Kasumi-1 (cell line): ENCODE results near the gene CFAP100.

Source experiments
- DNase-seq, 2 experiments: peaks; one replicate each; lab custom pipeline; 2025; lab: John Stamatoyannopoulos, UW

CFAP100 gene

DNA sequence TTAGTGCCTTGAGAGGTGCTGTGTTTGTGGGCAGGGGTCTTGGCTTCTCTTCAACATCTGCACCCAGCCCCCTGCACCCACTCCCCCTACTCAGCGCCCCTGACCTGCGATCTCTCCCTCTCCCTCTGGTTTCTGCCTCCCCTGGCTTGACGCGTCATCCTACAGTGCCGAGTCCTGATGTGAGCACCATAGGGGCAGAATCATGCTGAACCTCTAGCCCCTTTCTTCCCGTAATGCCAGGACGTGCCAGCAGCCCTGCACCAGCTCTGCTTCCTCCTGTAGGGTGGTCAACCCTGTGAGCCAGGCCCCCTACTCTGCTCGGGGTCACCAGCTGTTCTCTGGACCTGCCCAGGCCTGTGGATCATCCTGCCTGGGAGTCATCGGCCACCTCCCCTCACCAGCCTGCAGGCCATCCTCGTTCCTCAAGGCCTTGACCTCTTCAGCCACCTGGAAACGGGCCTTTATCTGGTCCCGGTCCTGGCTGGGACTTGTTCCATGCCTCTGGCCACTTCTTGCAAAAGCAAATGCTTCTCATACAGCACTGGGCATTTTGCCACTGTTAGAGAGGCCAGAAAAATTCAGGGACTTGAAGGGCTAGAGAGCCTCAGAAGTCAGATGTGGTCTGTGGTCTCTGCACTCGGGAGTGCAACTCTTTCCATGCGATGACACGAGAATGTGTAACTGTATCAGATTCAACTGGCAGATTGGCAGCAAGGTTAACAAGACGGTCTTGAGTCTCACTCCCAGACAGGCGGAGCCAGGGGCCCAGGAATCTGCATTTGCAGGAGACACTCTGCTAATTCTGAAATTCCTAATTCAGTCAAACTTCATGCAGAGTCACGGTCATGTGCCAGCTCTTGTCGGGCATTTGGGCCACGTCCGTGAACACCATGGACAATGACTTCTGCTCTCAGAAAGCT is 20.8 kb upstream of the CFAP100 start:
- DNase-seq = no peak

DNA sequence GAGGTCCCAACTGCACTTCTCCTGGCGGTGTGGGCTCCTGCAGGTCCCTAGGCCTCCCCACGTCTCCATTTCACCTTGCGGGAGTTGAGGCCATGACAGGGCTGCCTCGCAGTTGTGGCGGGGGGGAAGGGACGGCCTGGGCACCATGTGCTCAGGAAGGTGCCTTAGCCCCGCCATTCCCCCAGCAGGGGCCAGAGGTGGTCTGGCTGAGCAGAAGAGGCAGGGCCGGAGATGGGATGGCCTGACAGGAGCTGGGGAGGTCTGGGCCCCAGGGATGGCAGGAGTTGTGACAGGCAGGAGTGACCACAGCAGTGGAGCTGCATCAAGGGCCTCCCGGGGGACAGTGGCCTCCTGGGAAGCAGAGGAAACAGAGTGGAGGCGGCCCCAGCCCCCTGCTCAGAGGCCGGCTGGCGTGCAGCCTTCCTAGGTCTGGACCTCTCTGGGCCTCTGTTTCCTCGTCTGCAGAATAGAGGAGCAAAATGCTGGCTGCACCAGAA is 18.8 kb upstream of the CFAP100 start:
- no peak for DNase-seq

DNA sequence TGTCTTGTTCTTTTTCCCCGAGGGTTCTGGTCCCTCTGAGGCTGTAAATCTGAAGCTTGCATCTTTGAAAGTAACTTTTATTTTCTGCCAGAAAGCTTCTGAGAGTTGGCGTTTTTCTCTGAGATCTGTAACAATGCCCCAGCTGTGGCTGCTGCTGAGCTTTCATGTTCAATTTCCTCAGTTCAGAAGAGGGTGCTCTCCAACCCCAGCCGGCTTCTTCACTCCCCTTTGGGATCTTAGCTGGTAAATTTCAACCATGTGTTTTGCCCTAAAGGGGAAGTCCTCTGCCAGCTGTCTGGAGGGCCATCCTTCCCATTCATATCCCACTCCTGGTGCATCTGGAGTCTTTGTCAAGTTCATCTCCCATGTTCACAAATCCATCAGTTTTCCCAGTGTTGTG is 18.3 kb upstream of the CFAP100 start:
- DNase-seq = peak in 1 of 2 experiments; percentile 2

DNA sequence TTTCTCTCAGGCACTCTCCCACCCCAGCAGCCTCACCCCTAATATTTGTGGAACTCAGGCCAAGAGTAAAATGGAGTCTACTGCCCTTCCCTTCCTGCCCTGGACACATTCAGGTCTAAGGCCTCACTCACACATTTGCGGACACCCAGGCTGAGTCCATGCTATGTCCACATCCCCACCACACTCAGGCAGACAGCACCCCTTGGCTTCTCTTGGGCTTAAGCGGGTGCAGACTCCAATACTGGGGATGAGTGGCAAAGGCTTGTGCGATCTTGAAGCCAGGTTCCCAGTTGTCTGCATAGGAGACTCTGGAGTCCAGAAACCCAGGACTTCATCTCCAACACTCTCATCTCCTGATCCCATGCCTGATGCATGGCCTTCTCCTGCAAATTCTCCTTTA is 17.5 kb upstream of the CFAP100 start:
- DNase-seq = no peak

DNA sequence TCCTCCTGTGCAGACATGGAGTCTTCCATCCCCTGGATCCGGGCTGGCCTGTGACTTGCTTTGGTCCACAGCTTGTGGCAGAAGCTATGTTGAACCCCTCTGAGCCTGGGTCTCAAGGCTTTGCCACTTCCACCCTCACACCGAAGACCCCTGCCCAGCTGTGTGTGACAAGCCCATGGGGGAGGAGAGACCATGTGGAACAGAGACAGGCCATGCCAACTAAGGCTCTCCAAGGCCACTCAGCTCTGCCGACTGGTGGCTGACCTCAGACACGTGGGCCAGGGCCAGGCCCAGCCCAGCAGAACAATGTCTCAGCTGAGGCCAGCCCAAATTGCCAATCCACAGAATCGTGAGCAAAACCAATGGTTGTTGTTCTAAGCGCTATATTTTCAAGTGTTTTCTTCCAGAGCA is 16.4 kb upstream of the CFAP100 start:
- no peak for DNase-seq

DNA sequence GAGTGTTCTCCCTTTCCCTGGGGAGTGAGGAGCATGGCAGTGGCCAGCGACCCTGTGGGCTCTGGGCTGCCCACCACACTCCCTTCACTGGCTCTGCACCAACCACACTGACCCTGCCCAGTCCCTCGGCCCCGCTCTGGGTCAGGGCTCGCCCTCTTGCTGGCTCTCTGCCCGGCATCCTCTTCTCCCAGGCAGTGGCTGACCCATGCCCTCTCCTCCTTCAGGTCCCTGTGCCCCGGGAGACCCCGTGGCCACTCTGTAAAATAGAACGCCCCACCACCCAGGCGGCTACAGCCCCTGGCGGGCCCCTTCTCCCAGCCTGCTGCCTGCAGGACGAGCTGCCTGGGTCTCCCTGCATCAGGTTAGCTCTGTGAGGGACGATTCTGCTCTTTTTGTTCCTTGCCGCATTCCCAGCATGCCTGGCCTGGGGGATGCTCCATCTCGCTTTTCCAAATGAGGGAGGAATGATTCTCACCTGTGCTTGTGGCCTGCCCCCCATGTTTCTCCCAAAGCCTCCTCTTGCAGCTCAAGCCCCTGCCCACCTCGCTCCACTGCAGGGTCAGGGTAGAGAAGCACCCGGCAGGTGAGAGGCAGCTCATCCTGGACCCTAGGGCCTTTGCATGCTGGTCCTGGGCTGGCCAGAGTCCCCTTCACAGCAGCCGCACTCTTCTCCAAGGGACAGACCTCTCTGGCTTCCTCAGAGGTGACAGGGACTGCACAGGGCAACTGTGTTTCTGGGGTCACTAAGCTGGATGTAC is 14.5 kb upstream of the CFAP100 start:
- no peak for DNase-seq

DNA sequence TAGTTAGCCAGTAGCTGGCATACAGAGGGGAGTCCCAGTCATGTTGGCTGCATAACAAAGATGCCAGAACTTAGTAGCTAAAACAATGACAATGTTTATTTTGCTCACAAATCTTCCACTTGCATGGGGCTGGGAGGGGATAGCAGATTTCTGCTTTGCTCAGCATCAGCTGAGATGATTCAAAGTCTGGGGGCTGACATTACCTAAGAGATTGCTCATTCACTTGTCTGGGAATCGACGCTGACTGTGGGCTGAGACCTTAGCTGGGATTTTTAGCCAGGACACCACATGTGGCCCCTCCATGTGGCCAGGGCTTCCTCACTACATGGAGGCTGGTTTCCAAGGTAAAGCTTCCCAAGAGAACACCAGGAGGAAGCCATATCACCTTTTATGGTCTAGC is 12.7 kb upstream of the CFAP100 start:
- no peak for DNase-seq

DNA sequence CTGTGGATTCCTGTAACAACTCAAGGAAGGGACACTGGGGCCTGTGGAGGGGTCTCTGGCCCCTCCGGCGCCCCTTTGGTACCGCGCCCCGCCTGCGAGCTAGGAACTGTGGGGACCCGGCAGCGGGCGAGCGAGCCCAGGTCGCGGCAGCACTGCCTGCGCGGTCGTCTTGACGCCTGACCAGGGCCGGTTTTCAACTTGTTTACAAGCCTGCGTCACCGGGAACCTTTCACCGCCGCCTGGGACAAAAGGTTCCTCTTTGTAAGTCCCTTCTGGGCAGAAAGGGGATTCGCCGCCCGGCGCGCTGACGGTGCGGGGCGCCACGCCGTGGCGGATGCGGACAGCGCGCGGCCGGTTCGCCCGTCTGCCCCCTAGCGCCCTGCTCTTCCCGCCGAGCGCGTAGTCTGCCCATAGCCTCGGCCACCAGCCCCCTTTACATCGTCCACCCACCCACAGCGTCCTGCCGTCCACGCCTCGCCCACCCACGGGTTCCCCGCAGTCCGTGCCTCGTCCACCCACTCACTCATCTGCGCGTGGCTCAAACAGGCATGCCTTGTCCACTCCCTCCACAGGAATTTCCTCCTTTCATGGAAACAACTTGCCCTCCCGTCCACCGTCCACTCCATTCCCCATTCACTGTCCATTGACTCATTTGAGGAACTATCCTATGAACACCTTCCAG is 5.5 kb upstream of the CFAP100 start:
- DNase-seq = peak; percentile 65 to 72

DNA sequence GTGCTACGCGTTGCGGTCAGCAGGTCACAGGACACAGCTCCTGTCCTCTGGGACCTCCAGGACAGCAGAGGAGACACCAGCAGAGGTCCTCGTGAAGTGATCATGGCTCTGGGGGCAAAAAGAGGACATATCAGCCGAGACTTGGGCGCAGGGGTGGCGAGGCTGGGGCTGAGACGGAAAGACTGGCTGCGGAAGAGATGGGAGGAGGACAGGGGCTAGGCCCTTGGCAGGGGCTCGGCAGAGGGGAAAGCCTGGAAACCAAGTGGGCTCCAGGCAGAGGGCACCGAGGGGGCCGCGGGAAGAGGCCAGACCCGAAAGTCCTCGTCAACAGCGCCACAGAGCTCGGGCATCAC is 4.9 kb upstream of the CFAP100 start:
- no peak for DNase-seq

DNA sequence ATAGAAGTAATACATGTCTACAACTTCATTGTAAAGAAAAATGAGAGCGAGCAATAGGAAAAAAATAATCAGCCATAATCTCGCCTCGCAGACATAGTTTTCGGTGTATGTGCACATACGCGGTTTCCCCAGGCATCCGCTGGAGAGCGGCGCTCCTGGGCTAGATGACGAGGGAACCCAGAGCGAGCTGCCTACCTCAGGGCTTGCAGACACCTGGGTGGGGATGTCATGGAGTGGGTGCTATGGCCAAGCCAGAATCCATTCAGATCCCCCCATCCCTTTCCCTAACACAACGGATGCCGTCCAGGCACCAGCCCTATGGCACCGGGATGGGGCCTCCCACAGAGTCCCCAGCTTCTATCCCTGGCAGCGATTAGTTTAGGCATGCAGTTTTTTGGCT is 4.5 kb upstream of the CFAP100 start:
- no peak for DNase-seq

DNA sequence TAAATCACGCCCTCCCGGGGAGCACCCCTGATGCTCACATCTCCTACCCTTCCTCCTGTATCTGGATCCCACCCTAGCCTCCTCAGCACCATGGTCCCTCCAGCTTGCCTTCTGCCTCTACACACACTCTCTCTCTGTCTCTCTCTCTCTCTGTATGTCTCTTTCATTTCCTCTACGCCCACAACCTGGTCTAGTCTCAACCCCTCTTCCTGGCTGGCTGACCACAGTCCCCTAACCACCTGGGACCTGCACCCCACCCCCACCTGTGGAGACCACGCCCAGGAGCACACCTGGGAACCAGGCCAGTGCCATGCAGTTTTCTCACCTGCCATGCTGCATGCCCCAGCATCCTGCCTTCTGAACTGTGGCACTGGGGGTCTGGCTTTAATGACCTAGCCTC is 4.0 kb upstream of the CFAP100 start:
- no peak for DNase-seq

DNA sequence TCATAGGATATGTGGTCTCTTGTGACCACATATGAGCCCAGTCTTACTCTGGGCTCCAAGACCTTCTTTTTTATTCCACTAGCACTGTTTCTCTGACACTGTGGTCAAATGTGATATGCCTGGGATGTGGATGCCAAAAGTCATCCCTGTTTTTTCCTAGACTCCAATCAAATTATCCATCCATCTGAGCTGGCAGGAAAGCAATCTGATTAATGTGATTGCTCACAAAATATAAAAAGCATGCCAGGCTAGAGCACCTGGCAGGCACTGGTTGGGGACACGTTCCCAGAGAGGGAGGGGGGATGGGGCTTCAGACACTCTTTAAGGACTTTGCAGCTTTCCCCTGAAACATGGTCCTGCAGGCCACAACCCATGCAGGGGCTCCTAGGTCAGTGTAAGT is 3.1 kb upstream of the CFAP100 start:
- DNase-seq = no peak

DNA sequence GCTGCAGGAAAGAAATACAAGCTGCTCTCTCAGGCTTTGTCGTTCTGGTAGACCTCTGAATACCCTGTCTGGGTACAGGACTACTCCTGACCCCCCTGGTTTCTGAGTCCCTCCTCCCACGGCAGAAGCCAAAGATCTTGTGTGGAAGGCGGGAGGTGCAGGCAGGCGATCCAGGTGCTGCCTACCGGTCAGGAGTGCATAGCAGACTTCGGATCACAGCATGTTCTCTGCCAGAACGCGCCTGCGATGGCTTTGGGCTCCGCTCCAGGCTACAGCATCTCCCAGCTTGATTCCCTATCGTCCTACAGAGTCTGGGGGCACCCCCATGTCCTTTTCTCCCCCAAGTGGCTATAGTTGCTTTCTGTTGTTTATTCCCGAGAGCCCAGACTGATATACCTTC is 2.5 kb upstream of the CFAP100 start:
- no peak for DNase-seq

DNA sequence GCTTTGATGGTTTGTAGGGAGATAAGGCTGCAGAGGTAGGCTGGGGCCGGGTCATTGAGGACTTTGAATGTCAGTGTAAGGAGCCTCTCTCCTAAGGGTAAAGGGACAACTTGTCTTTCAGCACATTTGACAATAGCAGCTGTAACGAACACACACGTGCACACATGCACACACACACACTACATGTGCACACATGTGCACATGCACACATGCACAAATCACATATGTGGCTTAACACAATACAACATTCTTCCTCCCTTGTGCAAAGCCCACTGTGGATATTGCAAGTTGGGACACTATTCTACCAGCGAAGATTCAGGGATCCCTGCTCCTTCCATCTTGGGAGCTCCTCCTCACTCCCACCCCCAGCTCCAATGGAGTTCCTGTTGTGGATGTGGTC is 1.1 kb upstream of the CFAP100 start:
- DNase-seq = no peak

DNA sequence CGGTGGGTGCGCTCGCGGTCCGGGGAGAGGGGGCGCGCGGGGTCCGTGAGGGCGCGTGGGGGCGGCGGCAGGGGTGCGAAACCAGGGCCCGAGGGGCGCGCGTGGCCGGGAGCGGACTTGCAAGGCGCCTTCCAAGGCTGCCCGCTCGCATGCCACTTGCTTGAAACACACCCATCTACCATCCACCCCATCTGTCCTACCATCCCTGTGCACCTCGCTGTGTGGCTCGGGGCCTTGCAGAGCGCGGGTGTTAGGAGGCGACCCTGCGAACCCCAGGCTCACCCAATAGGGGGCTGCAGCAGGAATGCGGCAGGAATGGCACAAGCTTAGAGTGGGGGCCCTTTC is 240 bp downstream of the CFAP100 start:
- no peak for DNase-seq

DNA sequence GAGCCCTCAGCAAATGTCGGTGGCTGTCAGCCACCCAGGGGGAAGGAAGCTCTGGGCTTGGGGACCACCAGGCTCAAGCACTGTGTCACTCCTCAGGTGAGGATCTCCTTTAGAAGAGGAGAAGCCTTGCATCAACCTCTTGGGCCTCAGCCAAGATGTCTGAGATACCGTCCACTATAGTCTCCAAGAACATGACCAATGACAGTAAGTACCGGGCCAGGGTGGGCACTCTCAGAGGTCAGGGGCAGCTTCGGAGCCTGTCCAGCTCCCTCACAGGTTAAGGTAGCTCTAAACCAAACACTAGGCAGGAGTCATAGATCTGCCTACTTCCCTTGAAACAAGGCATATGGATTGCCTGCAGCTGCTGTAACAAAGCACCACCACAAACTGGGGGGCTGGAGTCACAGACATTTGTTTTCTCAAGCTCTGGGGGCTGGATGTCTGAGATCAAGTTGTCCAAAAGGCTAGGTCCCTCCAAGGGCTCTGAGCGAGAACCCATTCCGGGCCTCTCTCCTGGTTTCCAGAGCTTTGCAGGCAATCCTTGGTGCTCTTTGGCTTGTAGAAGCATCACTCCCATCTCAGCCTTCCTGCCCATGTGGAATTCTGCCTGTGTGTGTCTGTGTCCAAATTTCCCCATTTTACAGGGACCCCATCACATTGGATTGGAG is 1.3 kb downstream of the CFAP100 start:
- DNase-seq = no peak

DNA sequence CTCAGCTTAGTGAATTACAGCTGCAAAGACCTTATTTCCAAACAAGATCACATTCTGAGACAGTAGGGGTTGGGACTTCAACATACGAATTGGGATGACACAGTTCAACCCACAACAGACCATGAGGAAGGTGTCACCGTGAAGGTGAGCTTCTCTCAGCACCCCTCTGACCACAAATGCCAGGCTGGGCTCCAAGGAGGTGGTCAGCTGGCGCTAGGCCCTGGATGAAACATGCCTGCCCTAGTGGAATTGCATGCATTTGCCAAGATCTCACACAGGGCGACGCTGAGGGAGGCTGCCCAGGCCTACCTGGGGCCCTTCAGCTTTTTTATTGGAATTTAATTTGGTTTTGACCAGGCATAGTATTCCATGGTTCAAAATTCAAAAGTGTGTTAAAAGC is 1.8 kb downstream of the CFAP100 start:
- no peak for DNase-seq

DNA sequence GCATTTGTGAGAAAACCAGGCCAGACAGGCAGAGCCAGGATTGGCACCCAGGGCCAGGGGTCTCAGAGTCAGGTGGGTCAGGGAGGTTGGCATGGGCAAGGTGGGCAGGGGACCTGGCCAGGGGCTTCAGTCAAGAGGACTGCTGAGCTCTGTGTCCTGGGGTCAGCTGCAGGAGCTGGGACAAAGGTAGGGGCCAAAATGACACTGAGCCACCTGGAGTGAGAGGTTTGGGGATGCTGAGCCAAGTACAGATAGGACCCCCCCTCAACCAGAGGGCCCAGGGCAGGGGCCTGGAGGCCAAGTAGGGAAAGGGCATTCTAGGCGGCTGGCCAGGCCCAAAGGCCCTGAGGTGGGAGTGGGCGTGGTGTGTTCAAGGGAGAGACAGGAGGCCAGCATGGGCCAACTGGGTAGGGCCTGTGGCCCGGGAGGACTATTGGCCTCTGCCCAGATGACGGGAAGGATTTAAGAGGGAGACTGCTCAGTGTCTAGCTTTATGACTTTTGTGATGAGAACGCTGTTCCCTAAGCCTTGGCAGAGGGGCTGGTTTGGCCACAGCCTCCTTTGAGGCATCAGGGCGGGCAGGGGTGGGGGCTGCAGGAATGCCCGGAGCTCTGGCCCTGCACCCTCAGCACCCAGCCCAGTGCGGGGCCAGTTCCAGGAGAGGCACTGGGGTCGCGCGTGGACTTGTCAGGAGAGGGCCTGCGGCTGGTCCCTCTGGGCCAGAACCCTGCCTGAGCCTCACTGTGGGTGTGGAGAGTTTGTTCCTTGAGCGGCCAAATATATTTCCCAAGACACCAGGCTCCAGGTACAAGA is 3.1 kb downstream of the CFAP100 start:
- DNase-seq = no peak

DNA sequence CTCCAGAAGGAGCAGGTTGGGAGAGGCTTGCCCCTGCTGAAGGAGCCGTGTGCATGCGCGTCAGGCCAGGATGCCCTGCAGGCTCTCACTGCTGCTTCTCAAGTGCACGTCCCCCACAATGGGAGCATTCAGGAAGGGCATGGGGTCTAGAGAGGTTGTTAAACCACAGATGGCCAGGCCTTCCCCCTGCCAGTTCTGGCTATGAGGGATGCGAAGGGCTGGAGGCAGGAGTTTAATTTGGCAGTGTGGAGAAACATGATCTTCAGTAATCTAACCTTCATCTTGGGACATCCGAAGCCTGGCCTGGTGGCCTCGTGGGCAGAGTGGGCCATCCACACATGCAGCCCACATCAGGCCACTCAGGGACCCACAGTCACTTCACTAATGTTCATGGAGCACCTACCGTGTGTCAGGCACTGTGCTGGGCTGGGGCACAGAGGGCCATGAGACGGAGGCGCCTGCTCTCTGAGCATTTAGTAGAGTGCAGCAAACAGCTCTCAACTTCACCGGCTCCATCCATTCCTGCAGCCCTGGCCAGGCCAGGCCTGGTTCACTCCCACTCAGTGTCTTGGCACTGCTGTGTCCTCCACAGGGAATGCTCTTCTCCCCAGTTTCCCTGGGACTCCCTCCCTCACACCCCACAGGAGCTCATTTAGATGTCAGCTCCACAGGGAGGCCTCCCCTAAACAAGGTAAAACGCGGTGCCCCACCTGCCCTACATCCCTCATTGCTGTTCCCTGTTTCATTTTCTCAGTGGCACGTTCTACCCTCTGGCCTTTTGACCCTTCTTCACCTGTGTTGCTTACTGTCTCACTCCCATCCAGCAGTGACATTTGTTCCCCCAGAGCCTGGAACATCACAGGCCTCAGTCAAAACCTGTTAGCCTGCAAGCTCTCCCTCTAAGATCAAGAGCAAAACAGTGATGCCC is 4.0 kb downstream of the CFAP100 start:
- no peak for DNase-seq

DNA sequence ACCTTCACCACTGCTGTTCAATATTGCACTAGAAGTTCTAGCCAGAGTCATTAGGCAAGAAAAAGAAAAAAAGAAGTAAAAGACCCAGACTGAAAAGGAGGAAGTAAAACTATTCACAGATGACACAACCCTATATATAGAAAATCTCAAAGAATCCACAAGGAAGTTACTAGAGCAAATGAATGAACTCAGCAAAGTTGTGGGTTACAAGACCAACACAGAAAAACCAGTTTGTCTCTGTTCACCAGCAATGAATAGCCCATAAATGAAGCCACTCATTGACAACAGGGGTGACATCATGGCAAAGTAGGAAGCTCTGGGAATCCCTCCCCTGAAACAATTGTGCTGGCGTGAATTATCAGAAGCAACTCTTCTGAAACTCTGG is 4.6 kb downstream of the CFAP100 start:
- DNase-seq = peak; percentile 87 to 92
